SU-DHL-6 (cell line): Measurements from ENCODE around the gene CACTIN.

Source experiments
- CTCF ChIP-seq: fragments of 200-600 bp; sonication (generic); IDR thresholded peaks from one replicate; pipeline ENCODE4 v1.5.1; 2017; ENCODE audit warnings: antibody characterized with exemption, mild to moderate bottlenecking, low read length, moderate library complexity; ENCODE audit not compliant: insufficient read depth, poor library complexity, severe bottlenecking
- EZH2phosphoT487 ChIP-seq: fragments of 200-600 bp; sonication (generic), shearing (Covaris generic); conservative IDR thresholded peaks from 2 replicates; pipeline ENCODE4 v1.6.1; 2018; ENCODE audit warnings: mild to moderate bottlenecking, antibody characterized with exemption, low read length, moderate library complexity, mixed read lengths

GRCh38 chr19:3572855-3573161 lies 53.8 kb downstream of the CACTIN start, which contains the start of gene HMG20B:
- TF ChIP-seq CTCF = no peak
- no peak for TF ChIP-seq EZH2phosphoT487
